ENCODE measurements around the gene ADD2.

ADD2 gene

DNA sequence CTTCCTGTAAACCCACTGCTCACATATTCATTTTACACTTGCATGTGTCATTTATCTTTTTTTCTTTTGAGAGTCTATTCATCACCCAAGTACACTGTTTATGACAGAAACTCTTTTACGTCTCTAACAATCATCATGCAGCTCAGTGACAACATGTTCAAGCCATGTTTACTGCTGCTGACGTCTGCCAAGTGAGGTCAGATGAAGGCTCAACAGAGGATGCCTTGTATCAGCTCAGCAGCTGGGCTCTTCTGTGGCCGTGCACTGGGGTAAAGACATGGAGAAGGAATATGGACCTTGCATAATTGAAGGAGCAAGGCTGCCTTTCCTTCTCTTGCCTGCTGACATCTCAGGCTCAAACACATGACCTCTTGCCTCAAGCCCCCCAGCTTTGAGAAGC is 99.6 kb downstream of the ADD2 start:
- Histone ChIP-seq H3K79me1 (replicated peaks; ENCODE audit: low read length, poor library complexity, severe bottlenecking) (no peaks in the 10 kb centered on the region), H3K4me2 (ENCODE audit: low read length, poor library complexity, severe bottlenecking) (no peak overlapping the region), H3K23ac (ENCODE audit: low read length in 2 of 2) (no peak overlapping the region)

DNA sequence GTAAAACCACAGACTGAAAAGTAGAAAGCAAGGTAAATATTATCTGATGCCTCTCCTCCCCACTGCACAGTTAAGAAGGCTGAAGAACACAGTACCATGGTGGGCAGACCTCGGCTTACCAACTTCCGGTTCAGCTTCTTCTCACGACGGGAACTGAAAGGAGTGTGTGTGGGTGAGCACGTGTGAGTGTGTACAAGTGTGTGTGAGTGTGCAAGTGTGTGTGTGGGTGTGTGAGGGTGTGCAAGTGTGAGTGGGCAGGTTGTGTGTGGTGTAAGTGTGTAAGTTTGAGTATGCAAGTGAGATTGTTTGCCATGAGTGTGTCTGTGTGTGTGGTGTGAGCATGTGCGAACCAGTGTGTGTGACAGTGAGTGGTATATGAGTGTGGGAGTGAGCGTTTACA is 103.5 kb downstream of the ADD2 start:
- peaks cover 16 to 41% of the 10 kb centered on the region in 2 experiments for H3K27me3 ChIP-seq (ENCODE audit: control insufficient read depth in 1 of 2, insufficient read depth in 1 of 2, low read length in 2 of 2)
- H2AFZ ChIP-seq (ENCODE audit: low read depth, low read length), result no peak overlapping the region
- H3K9ac ChIP-seq (ENCODE audit: low read length), result no peak overlapping the region
- H3K4me3 ChIP-seq (ENCODE audit: insufficient read depth in 1 of 2, low read depth in 1 of 2, low read length in 2 of 2), result no peak overlapping the region
- H3K27ac ChIP-seq (ENCODE audit: low read length, poor library complexity, severe bottlenecking), result no peak overlapping the region
- H3K14ac ChIP-seq (ENCODE audit: low read length in 2 of 2), result no peak overlapping the region
- 91% methylated on average over 7 of the region's 7 CpGs for WGBS
- H3K18ac ChIP-seq (ENCODE audit: low read depth in 1 of 2, low read length in 2 of 2), result no peak overlapping the region
- H3K9me3 ChIP-seq (ENCODE audit: control insufficient read depth, low read length), result no peaks in the 10 kb centered on the region
- H4K8ac ChIP-seq (ENCODE audit: low read length), result no peak overlapping the region
- no peaks in the 10 kb centered on the region for H3K79me1 ChIP-seq (replicated peaks; ENCODE audit: low read length, poor library complexity, severe bottlenecking)
- no peak overlapping the region for H2BK5ac ChIP-seq (ENCODE audit: low read depth, low read length, poor library complexity, severe bottlenecking)
- no peak overlapping the region for H3K4ac ChIP-seq (ENCODE audit: low read depth in 1 of 2, low read length in 2 of 2)
- DNase-seq, result no peak
- no peaks in the 10 kb centered on the region for H3K36me3 ChIP-seq (ENCODE audit: control insufficient read depth in 1 of 2, insufficient read depth in 2 of 2, low read depth in 1 of 2, low read length in 2 of 2)
- no peak overlapping the region for H2AK5ac ChIP-seq (ENCODE audit: low read length, severe bottlenecking)
- no peaks in the 10 kb centered on the region for H3K4me1 ChIP-seq (ENCODE audit: control insufficient read depth, insufficient read depth, low read depth, low read length)
- H3K4me2 ChIP-seq (ENCODE audit: low read length, poor library complexity, severe bottlenecking), result no peak overlapping the region
- no peak overlapping the region for H2BK12ac ChIP-seq (ENCODE audit: low read length in 2 of 2)
- H4K91ac ChIP-seq (ENCODE audit: low read length), result no peak overlapping the region
- H2BK120ac ChIP-seq (ENCODE audit: low read depth, low read length), result no peak overlapping the region
- no peak overlapping the region for H3K23ac ChIP-seq (ENCODE audit: low read length in 2 of 2)
- no peak overlapping the region for H2BK15ac ChIP-seq (ENCODE audit: low read depth, poor library complexity, severe bottlenecking)

More for the DNA sequence above, 99.6 kb downstream of the ADD2 start:
- WGBS, result 56% methylated on average over 3 of the region's 3 CpGs
- no peak for DNase-seq
- H3K27me3 ChIP-seq (ENCODE audit: control insufficient read depth in 1 of 2, insufficient read depth in 1 of 2, low read length in 2 of 2), result peaks cover 10 to 22% of the 10 kb centered on the region in 2 experiments
- no peak overlapping the region for H2BK120ac ChIP-seq (ENCODE audit: low read depth, low read length)
- no peak overlapping the region for H4K8ac ChIP-seq (ENCODE audit: low read length)
- no peak overlapping the region for H2BK5ac ChIP-seq (ENCODE audit: low read depth, low read length, poor library complexity, severe bottlenecking)
- no peak overlapping the region for H3K14ac ChIP-seq (ENCODE audit: low read length in 2 of 2)
- no peaks in the 10 kb centered on the region for H3K9me3 ChIP-seq (ENCODE audit: control insufficient read depth, low read length)
- H3K18ac ChIP-seq (ENCODE audit: low read depth in 1 of 2, low read length in 2 of 2), result no peak overlapping the region
- no peak overlapping the region for H4K91ac ChIP-seq (ENCODE audit: low read length)
- no peak overlapping the region for H2AK5ac ChIP-seq (ENCODE audit: low read length, severe bottlenecking)
- H3K4me3 ChIP-seq (ENCODE audit: insufficient read depth in 1 of 2, low read depth in 1 of 2, low read length in 2 of 2), result no peak overlapping the region
- H3K36me3 ChIP-seq (ENCODE audit: control insufficient read depth in 1 of 2, insufficient read depth in 2 of 2, low read depth in 1 of 2, low read length in 2 of 2), result no peaks in the 10 kb centered on the region
- H3K4me1 ChIP-seq (ENCODE audit: control insufficient read depth, insufficient read depth, low read depth, low read length), result no peaks in the 10 kb centered on the region
- H3K27ac ChIP-seq (ENCODE audit: low read length, poor library complexity, severe bottlenecking), result no peak overlapping the region
- H2AFZ ChIP-seq (ENCODE audit: low read depth, low read length), result no peak overlapping the region
- H2BK15ac ChIP-seq (ENCODE audit: low read depth, poor library complexity, severe bottlenecking), result no peak overlapping the region
- no peak overlapping the region for H3K4ac ChIP-seq (ENCODE audit: low read depth in 1 of 2, low read length in 2 of 2)
- no peak overlapping the region for H2BK12ac ChIP-seq (ENCODE audit: low read length in 2 of 2)
- no peak overlapping the region for H3K9ac ChIP-seq (ENCODE audit: low read length)

DNA sequence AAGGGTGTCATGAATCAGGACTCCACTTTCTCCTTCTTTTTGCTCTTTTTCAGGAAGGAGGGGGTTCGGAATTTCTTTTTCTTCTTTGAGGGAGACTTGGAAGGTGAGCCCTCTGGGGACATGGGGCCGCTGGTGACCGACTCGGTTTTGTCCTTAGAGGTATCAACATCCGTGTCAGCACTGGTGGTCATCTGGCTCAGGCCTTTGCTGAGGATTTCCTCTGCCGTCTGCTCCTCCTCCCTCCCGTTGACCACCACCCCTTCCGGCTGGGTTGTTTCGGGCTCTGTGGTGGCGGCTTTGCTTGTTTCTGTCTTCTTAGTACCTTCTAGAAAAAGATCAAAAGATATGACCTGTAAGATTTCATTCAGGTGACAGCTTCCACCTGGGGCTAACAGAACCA is 104.6 kb downstream of the ADD2 start:
- Histone ChIP-seq H2BK120ac (ENCODE audit: low read depth, low read length) (no peak overlapping the region), H4K91ac (ENCODE audit: low read length) (no peak overlapping the region), H3K4ac (ENCODE audit: low read depth in 1 of 2, low read length in 2 of 2) (no peak overlapping the region), H3K23ac (ENCODE audit: low read length in 2 of 2) (no peak overlapping the region), H4K8ac (ENCODE audit: low read length) (no peak overlapping the region), H3K4me2 (ENCODE audit: low read length, poor library complexity, severe bottlenecking) (no peak overlapping the region), H2BK12ac (ENCODE audit: low read length in 2 of 2) (no peak overlapping the region), H3K79me1 (replicated peaks; ENCODE audit: low read length, poor library complexity, severe bottlenecking) (no peaks in the 10 kb centered on the region), H3K18ac (ENCODE audit: low read depth in 1 of 2, low read length in 2 of 2) (no peak overlapping the region), H3K9ac (ENCODE audit: low read length) (no peak overlapping the region), H2BK5ac (ENCODE audit: low read depth, low read length, poor library complexity, severe bottlenecking) (no peak overlapping the region), H3K14ac (ENCODE audit: low read length in 2 of 2) (no peak overlapping the region), H3K27ac (ENCODE audit: low read length, poor library complexity, severe bottlenecking) (no peak overlapping the region), H3K36me3 (ENCODE audit: control insufficient read depth in 1 of 2, insufficient read depth in 2 of 2, low read depth in 1 of 2, low read length in 2 of 2) (no peaks in the 10 kb centered on the region), H2BK15ac (ENCODE audit: low read depth, poor library complexity, severe bottlenecking) (no peak overlapping the region), H2AFZ (ENCODE audit: low read depth, low read length) (no peak overlapping the region), H3K9me3 (ENCODE audit: control insufficient read depth, low read length) (no peaks in the 10 kb centered on the region), H3K4me3 (ENCODE audit: insufficient read depth in 1 of 2, low read depth in 1 of 2, low read length in 2 of 2) (no peak overlapping the region), H3K27me3 (ENCODE audit: control insufficient read depth in 1 of 2, insufficient read depth in 1 of 2, low read length in 2 of 2) (peaks cover 16 to 42% of the 10 kb centered on the region in 2 experiments), H3K4me1 (ENCODE audit: control insufficient read depth, insufficient read depth, low read depth, low read length) (no peaks in the 10 kb centered on the region), H2AK5ac (ENCODE audit: low read length, severe bottlenecking) (no peak overlapping the region)
- 86% methylated on average over 9 of the region's 10 CpGs for WGBS
- DNase-seq, result no peak

DNA sequence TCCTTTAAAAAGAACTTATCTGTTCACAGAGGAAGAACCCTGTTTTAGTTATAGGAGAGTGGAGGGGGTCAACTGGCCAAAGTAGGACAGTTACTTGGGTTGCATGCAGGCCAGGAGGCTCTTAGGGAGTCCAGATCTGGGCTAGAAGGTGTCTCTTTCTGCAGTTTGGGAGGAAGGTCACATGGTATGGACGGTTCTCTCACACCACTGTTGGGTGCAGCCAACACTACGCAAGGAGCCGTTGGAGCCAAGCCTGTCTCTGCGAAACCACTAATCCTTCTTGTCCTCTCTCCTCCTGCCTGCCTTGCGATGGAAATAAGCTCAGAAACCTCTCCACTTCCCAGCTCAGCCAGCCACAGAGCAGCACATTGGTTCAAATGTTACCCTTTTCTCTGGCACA is 108.4 kb downstream of the ADD2 start:
- no peak overlapping the region for H2AFZ ChIP-seq (ENCODE audit: low read depth, low read length)
- H3K36me3 ChIP-seq (ENCODE audit: control insufficient read depth in 1 of 2, insufficient read depth in 2 of 2, low read depth in 1 of 2, low read length in 2 of 2), result no peaks in the 10 kb centered on the region
- H3K27me3 ChIP-seq (ENCODE audit: control insufficient read depth in 1 of 2, insufficient read depth in 1 of 2, low read length in 2 of 2), result peaks cover 28 to 62% of the 10 kb centered on the region in 2 experiments
- H2BK5ac ChIP-seq (ENCODE audit: low read depth, low read length, poor library complexity, severe bottlenecking), result no peak overlapping the region
- no peak overlapping the region for H3K4ac ChIP-seq (ENCODE audit: low read depth in 1 of 2, low read length in 2 of 2)
- no peak overlapping the region for H2BK12ac ChIP-seq (ENCODE audit: low read length in 2 of 2)
- no peak overlapping the region for H3K18ac ChIP-seq (ENCODE audit: low read depth in 1 of 2, low read length in 2 of 2)
- H3K14ac ChIP-seq (ENCODE audit: low read length in 2 of 2), result no peak overlapping the region
- H3K27ac ChIP-seq (ENCODE audit: low read length, poor library complexity, severe bottlenecking), result no peak overlapping the region
- H3K9ac ChIP-seq (ENCODE audit: low read length), result no peak overlapping the region
- no peak overlapping the region for H3K4me3 ChIP-seq (ENCODE audit: insufficient read depth in 1 of 2, low read depth in 1 of 2, low read length in 2 of 2)
- 80% methylated on average over 5 of the region's 5 CpGs for WGBS
- no peak overlapping the region for H2AK5ac ChIP-seq (ENCODE audit: low read length, severe bottlenecking)
- no peak overlapping the region for H2BK15ac ChIP-seq (ENCODE audit: low read depth, poor library complexity, severe bottlenecking)
- H3K23ac ChIP-seq (ENCODE audit: low read length in 2 of 2), result no peak overlapping the region
- H4K8ac ChIP-seq (ENCODE audit: low read length), result no peak overlapping the region
- no peak overlapping the region for H2BK120ac ChIP-seq (ENCODE audit: low read depth, low read length)
- H3K4me1 ChIP-seq (ENCODE audit: control insufficient read depth, insufficient read depth, low read depth, low read length), result no peaks in the 10 kb centered on the region
- H3K79me1 ChIP-seq (replicated peaks; ENCODE audit: low read length, poor library complexity, severe bottlenecking), result no peaks in the 10 kb centered on the region
- no peak overlapping the region for H4K91ac ChIP-seq (ENCODE audit: low read length)
- H3K4me2 ChIP-seq (ENCODE audit: low read length, poor library complexity, severe bottlenecking), result no peak overlapping the region
- DNase-seq, result no peak
- no peaks in the 10 kb centered on the region for H3K9me3 ChIP-seq (ENCODE audit: control insufficient read depth, low read length)

All from mesenchymal stem cell (in vitro differentiated cells and primary cell).